CD4-positive, alpha-beta memory T cell (primary cell): Measurements from ENCODE around the gene HMX1. TPM values are rescaled to one million over a fixed set of nuclear protein-coding genes. Genes with fewer than 3 reads are reported as not detected.

Experiments used
- CTCF ChIA-PET: fragments of 350-600 bp; sonication (Branson Sonifier 250); formaldehyde crosslinking; loops from one replicate; lab custom pipeline; 2021; ENCODE audit warnings: inconsistent platforms; ENCODE audit not compliant: partially characterized antibody; lab: Charles Lee
- POLR2A ChIA-PET: fragments of 350-600 bp; sonication (Branson Sonifier 250); formaldehyde crosslinking; loops from one replicate; lab custom pipeline; 2021; ENCODE audit not compliant: partially characterized antibody; lab: Charles Lee
- DNase-seq, 5 donors: peaks; one replicate each; pipeline versions ENCODE4 v3.0.0 to v3.0.0-alpha.2; 2020 to 2022; ENCODE audit warnings: mixed read lengths in 1 of 5
- H3K27ac ChIP-seq: one replicate; pipeline ENCODE4 v1.7.0; 2013; ENCODE audit warnings: low read depth, low read length
- H3K27me3 ChIP-seq: 2 replicates; pipeline ENCODE4 v1.7.0; 2013; ENCODE audit warnings: mild to moderate bottlenecking, low read length, moderate library complexity; ENCODE audit not compliant: insufficient read depth
- H3K36me3 ChIP-seq: 2 replicates; pipeline ENCODE4 v1.7.0; 2013; ENCODE audit warnings: mild to moderate bottlenecking, low read length, moderate library complexity; ENCODE audit not compliant: insufficient read depth
- H3K4me1 ChIP-seq: 2 replicates; pipeline ENCODE4 v1.7.0; 2013; ENCODE audit warnings: mild to moderate bottlenecking, low read length, moderate library complexity; ENCODE audit not compliant: insufficient read depth
- H3K4me3 ChIP-seq, 2 donors: one replicate each; pipeline ENCODE4 v1.7.0; 2013; ENCODE audit warnings: low read length in 2 of 2, mild to moderate bottlenecking in 1 of 2
- H3K9me3 ChIP-seq, 2 donors: one replicate each; pipeline ENCODE4 v1.7.0; 2013; ENCODE audit warnings: low read length in 2 of 2, control low read depth in 1 of 2; ENCODE audit not compliant: control insufficient read depth in 1 of 2
- H3K27ac Mint-ChIP-seq, 7 donors: one replicate each; pipeline ENCODE4 v1.8.0; 2020 to 2021; ENCODE audit warnings: mixed read lengths in 7 of 7, mild to moderate bottlenecking in 6 of 7, inconsistent platforms in 3 of 7, moderate library complexity in 3 of 7
- H3K27me3 Mint-ChIP-seq, 2 donors: one replicate each; pipeline ENCODE4 v1.8.0; 2020 to 2021; ENCODE audit warnings: mixed read lengths in 2 of 2
- H3K36me3 Mint-ChIP-seq, 2 donors: one replicate each; pipeline ENCODE4 v1.8.0; 2020 to 2021; ENCODE audit warnings: mixed read lengths in 2 of 2, inconsistent platforms in 1 of 2, mild to moderate bottlenecking in 1 of 2
- H3K4me1 Mint-ChIP-seq, 4 donors: one replicate each; pipeline ENCODE4 v1.8.0; 2020 to 2021; ENCODE audit warnings: mixed read lengths in 4 of 4, mild to moderate bottlenecking in 1 of 4
- H3K4me3 Mint-ChIP-seq, 8 donors: one replicate each; pipeline ENCODE4 v1.8.0; 2020 to 2021; ENCODE audit warnings: mixed read lengths in 8 of 8, mild to moderate bottlenecking in 7 of 8, moderate library complexity in 6 of 8, inconsistent platforms in 3 of 8
- H3K9me3 Mint-ChIP-seq, 8 donors: one replicate each; pipeline ENCODE4 v1.8.0; 2020 to 2021; ENCODE audit warnings: mixed read lengths in 8 of 8, mild to moderate bottlenecking in 5 of 8, inconsistent platforms in 3 of 8, moderate library complexity in 1 of 8
- intact Hi-C: fragments of 100-400 bp; cut with micrococcal nuclease; formaldehyde crosslinking; loops from one replicate; pipeline ENCODE4 v1.15.1; 2023
- polyA plus RNA-seq, 2 donors: library from polyadenylated mRNA; unstranded; fragments of 300-500 nt; fragmentation: Illumina TruSeq; gene quantifications; one replicate each; pipeline ENCODE4 v1.2.3, GENCODE V29; 2021
- total RNA-seq, 2 experiments: library from RNA; stranded (reverse); gene quantifications; one replicate each; pipeline ENCODE4 v1.2.3, GENCODE V29; 2021

Gene HMX1
- total and polyA plus RNA-seq, 4 experiments from 2014 or later, result not detected

- Mint-ChIP-seq H3K4me3 (no peak overlapping the region), H3K36me3 (no peaks in the 10 kb centered on the region), H3K4me1 (peaks cover 0 to 4% (median under 1%) of the 10 kb centered on the region in 4 donors), H3K27me3 (peaks cover 26 to 28% of the 10 kb centered on the region in 2 donors), H3K9me3 (peaks cover 0 to 11% (median 4%) of the 10 kb centered on the region in 8 donors), H3K27ac (no peak overlapping the region)
- ChIA-PET CTCF (no interaction called here), POLR2A (no interaction called here)
- H3K36me3 ChIP-seq, result no peaks in the 10 kb centered on the region
- no peaks in the 10 kb centered on the region for H3K27me3 ChIP-seq
- DNase-seq, result no peak
- H3K9me3 ChIP-seq, result peaks cover 0 to 4% of the 10 kb centered on the region in 2 donors
- no peak overlapping the region for H3K27ac ChIP-seq
- H3K4me1 ChIP-seq, result no peaks in the 10 kb centered on the region
- intact Hi-C loops, result no loop called here
- no peak overlapping the region for H3K4me3 ChIP-seq
Observed at GRCh38 chr4:8888856-8889255, 17.2 kb upstream of the HMX1 start.

- intact Hi-C loops, result no loop called here
- H3K9me3 ChIP-seq, result peaks cover 0 to 4% of the 10 kb centered on the region in 2 donors
- no peaks in the 10 kb centered on the region for H3K36me3 Mint-ChIP-seq
- H3K27me3 ChIP-seq, result no peaks in the 10 kb centered on the region
- no peak overlapping the region for H3K4me3 Mint-ChIP-seq
- ChIA-PET POLR2A (no interaction called here), CTCF (no interaction called here)
- no peak overlapping the region for H3K27ac ChIP-seq
- H3K4me1 Mint-ChIP-seq, result peaks cover 0 to 1% (median under 1%) of the 10 kb centered on the region in 4 donors
- H3K4me1 ChIP-seq, result no peaks in the 10 kb centered on the region
- no peaks in the 10 kb centered on the region for H3K36me3 ChIP-seq
- no peak for DNase-seq
- peaks cover 0 to 11% (median 4%) of the 10 kb centered on the region in 8 donors for H3K9me3 Mint-ChIP-seq
- H3K4me3 ChIP-seq, result no peak overlapping the region
- no peak overlapping the region for H3K27ac Mint-ChIP-seq
- peaks cover 28 to 29% of the 10 kb centered on the region in 2 donors for H3K27me3 Mint-ChIP-seq
Observed at GRCh38 chr4:8886612-8887406, 15.2 kb upstream of the HMX1 start.

- Histone ChIP-seq H3K4me1 (no peaks in the 10 kb centered on the region), H3K36me3 (no peaks in the 10 kb centered on the region), H3K9me3 (peaks cover 0 to 4% of the 10 kb centered on the region in 2 donors), H3K27ac (no peak overlapping the region), H3K4me3 (no peak overlapping the region), H3K27me3 (no peaks in the 10 kb centered on the region)
- DNase-seq, result no peak
- CTCF ChIA-PET, result no interaction called here
- Mint-ChIP-seq H3K27ac (no peak overlapping the region), H3K27me3 (peaks cover 14 to 35% of the 10 kb centered on the region in 2 donors), H3K4me1 (peaks cover 0 to 2% (median 0%) of the 10 kb centered on the region in 4 donors), H3K9me3 (peaks cover 0 to 11% (median 4%) of the 10 kb centered on the region in 8 donors), H3K36me3 (no peaks in the 10 kb centered on the region), H3K4me3 (no peak overlapping the region)
- POLR2A ChIA-PET, result no interaction called here
- intact Hi-C loops, result no loop called here
Observed at GRCh38 chr4:8882239-8882638, 10.6 kb upstream of the HMX1 start.

- no peak for DNase-seq
- no peaks in the 10 kb centered on the region for H3K27me3 ChIP-seq
- ChIA-PET CTCF (no interaction called here), POLR2A (no interaction called here)
- Mint-ChIP-seq H3K4me3 (no peak overlapping the region), H3K4me1 (peaks cover 0 to 6% (median 2%) of the 10 kb centered on the region in 4 donors), H3K27ac (no peak overlapping the region), H3K36me3 (no peaks in the 10 kb centered on the region), H3K9me3 (peaks cover 0 to 5% (median 0%) of the 10 kb centered on the region in 8 donors), H3K27me3 (peaks cover 16 to 38% of the 10 kb centered on the region in 2 donors)
- no peak overlapping the region for H3K4me3 ChIP-seq
- H3K9me3 ChIP-seq, result no peaks in the 10 kb centered on the region
- H3K4me1 ChIP-seq, result no peaks in the 10 kb centered on the region
- no peak overlapping the region for H3K27ac ChIP-seq
- intact Hi-C loops, result no loop called here
- no peaks in the 10 kb centered on the region for H3K36me3 ChIP-seq
Observed at GRCh38 chr4:8880851-8881250, 9.2 kb upstream of the HMX1 start.

- H3K4me3 ChIP-seq, result no peak overlapping the region
- ChIA-PET POLR2A (no interaction called here), CTCF (no interaction called here)
- Mint-ChIP-seq H3K36me3 (no peaks in the 10 kb centered on the region), H3K27me3 (peaks cover 22 to 44% of the 10 kb centered on the region in 2 donors), H3K9me3 (peaks cover 0 to 3% (median 0%) of the 10 kb centered on the region in 8 donors), H3K4me3 (no peak overlapping the region), H3K27ac (no peak overlapping the region), H3K4me1 (peaks cover 3 to 8% (median 6%) of the 10 kb centered on the region in 4 donors)
- intact Hi-C loops, result no loop called here
- no peaks in the 10 kb centered on the region for H3K9me3 ChIP-seq
- no peak overlapping the region for H3K27ac ChIP-seq
- H3K27me3 ChIP-seq, result peaks cover 4% of the 10 kb centered on the region
- DNase-seq, result no peak
- no peaks in the 10 kb centered on the region for H3K36me3 ChIP-seq
- H3K4me1 ChIP-seq, result no peaks in the 10 kb centered on the region
Observed at GRCh38 chr4:8879574-8879973, 7.9 kb upstream of the HMX1 start.

GRCh38 chr4:8878421-8878820, 6.8 kb upstream of the HMX1 start:
- Histone ChIP-seq H3K4me3 (no peak overlapping the region), H3K27ac (no peak overlapping the region), H3K9me3 (no peaks in the 10 kb centered on the region), H3K27me3 (peaks cover 4% of the 10 kb centered on the region), H3K36me3 (no peaks in the 10 kb centered on the region), H3K4me1 (no peaks in the 10 kb centered on the region)
- peaks cover 3 to 8% (median 6%) of the 10 kb centered on the region in 4 donors for H3K4me1 Mint-ChIP-seq
- intact Hi-C loops, result no loop called here
- ChIA-PET POLR2A (no interaction called here), CTCF (no interaction called here)
- peaks cover 0 to 3% (median 0%) of the 10 kb centered on the region in 8 donors for H3K9me3 Mint-ChIP-seq
- H3K36me3 Mint-ChIP-seq, result no peaks in the 10 kb centered on the region
- H3K4me3 Mint-ChIP-seq, result no peak overlapping the region
- no peak overlapping the region for H3K27ac Mint-ChIP-seq
- peaks cover 25 to 38% of the 10 kb centered on the region in 2 donors for H3K27me3 Mint-ChIP-seq
- no peak for DNase-seq

GRCh38 chr4:8877780-8878040, 6.1 kb upstream of the HMX1 start:
- CTCF ChIA-PET, result no interaction called here
- peaks cover 4% of the 10 kb centered on the region for H3K27me3 ChIP-seq
- intact Hi-C loops, result no loop called here

More at GRCh38 chr4:8877780-8878040, 6.1 kb upstream of the HMX1 start:
- DNase-seq, result no peak
- Mint-ChIP-seq H3K4me3 (no peak overlapping the region), H3K27me3 (peaks cover 25 to 38% of the 10 kb centered on the region in 2 donors), H3K27ac (no peak overlapping the region), H3K4me1 (peaks cover 3 to 8% (median 6%) of the 10 kb centered on the region in 4 donors), H3K9me3 (peaks cover 0 to 3% (median 0%) of the 10 kb centered on the region in 8 donors), H3K36me3 (no peaks in the 10 kb centered on the region)
- POLR2A ChIA-PET, result no interaction called here
- Histone ChIP-seq H3K4me3 (no peak overlapping the region), H3K36me3 (no peaks in the 10 kb centered on the region), H3K27ac (no peak overlapping the region), H3K9me3 (no peaks in the 10 kb centered on the region), H3K4me1 (no peaks in the 10 kb centered on the region)
